GM18867 (cell line): ENCODE data around the gene SNAP47.

ENCODE experiments used
- ATAC-seq: cut with Tn5 transposase; IDR thresholded peaks from one replicate; pipeline ENCODE4 v1.9.1; 2021; ENCODE audit warnings: mild to moderate bottlenecking, moderate library complexity; ENCODE audit not compliant: unreplicated experiment

Gene SNAP47

GRCh38 chr1:227731696-227732585 is 3.3 kb upstream of the SNAP47 start:
- no peak for ATAC-seq

GRCh38 chr1:227732586-227733308 is 2.5 kb upstream of the SNAP47 start:
- ATAC-seq: no peak

GRCh38 chr1:227733309-227733705 is 1.9 kb upstream of the SNAP47 start:
- ATAC-seq: no peak

- ATAC-seq: no peak
These were observed 1.3 kb upstream of the SNAP47 start for GRCh38 chr1:227733751-227734545.

- ATAC-seq: peak; percentile 2
These were observed 734 bp upstream of the SNAP47 start for GRCh38 chr1:227734546-227734855.

- ATAC-seq: no peak
These were observed 477 bp downstream of the SNAP47 start for GRCh38 chr1:227735539-227736285.

GRCh38 chr1:227736814-227737432 is 1.7 kb downstream of the SNAP47 start:
- no peak for ATAC-seq

- no peak for ATAC-seq
These were observed 3.6 kb downstream of the SNAP47 start for GRCh38 chr1:227738820-227739219.

GRCh38 chr1:227739636-227740035 is 4.4 kb downstream of the SNAP47 start:
- no peak for ATAC-seq

- ATAC-seq: no peak
These were observed 5.2 kb downstream of the SNAP47 start for GRCh38 chr1:227740401-227740960.

GRCh38 chr1:227741166-227741870 is 6.1 kb downstream of the SNAP47 start:
- no peak for ATAC-seq

- no peak for ATAC-seq
These were observed 7.8 kb downstream of the SNAP47 start for GRCh38 chr1:227742738-227743715.

GRCh38 chr1:227744668-227745067 is 9.4 kb downstream of the SNAP47 start:
- no peak for ATAC-seq

- ATAC-seq: no peak
These were observed 10.5 kb downstream of the SNAP47 start for GRCh38 chr1:227745568-227746265.

- no peak for ATAC-seq
These were observed 11.4 kb downstream of the SNAP47 start for GRCh38 chr1:227746676-227747075.

GRCh38 chr1:227747382-227747781 is 12.1 kb downstream of the SNAP47 start:
- ATAC-seq: no peak

GRCh38 chr1:227747948-227748495 is 12.8 kb downstream of the SNAP47 start:
- ATAC-seq: no peak
